Trophoblast cell (in vitro differentiated cells and primary cell): Measurements from ENCODE around the gene RBP4.
"Not testable (repeated sequence)": the region's sequence is repeated elsewhere in the genome, so short reads cannot be mapped to it uniquely, and the experiment has no call there.

Source experiments
- DNase-seq, 2 donors: peaks; one replicate each; pipeline ENCODE4 v3.0.0-alpha.2; 2016
- H2AFZ ChIP-seq: 2 replicates; pipeline ENCODE4 v1.6.1; 2013; ENCODE audit warnings: low read length, moderate library complexity, mild to moderate bottlenecking; ENCODE audit not compliant: insufficient read depth, poor library complexity
- H2AK5ac ChIP-seq: 2 replicates; pipeline ENCODE4 v1.6.1; 2013; ENCODE audit warnings: mild to moderate bottlenecking, low read length
- H2BK120ac ChIP-seq: 2 replicates; pipeline ENCODE4 v1.6.1; 2013; ENCODE audit warnings: low read length, mild to moderate bottlenecking, moderate library complexity; ENCODE audit not compliant: insufficient read depth, poor library complexity
- H2BK12ac ChIP-seq: 2 replicates; pipeline ENCODE4 v1.6.1; 2013; ENCODE audit warnings: mild to moderate bottlenecking, low read length, moderate library complexity
- H2BK5ac ChIP-seq: 2 replicates; pipeline ENCODE4 v1.6.1; 2013; ENCODE audit warnings: low read length, low read depth, moderate library complexity, mild to moderate bottlenecking; ENCODE audit not compliant: poor library complexity
- H3K14ac ChIP-seq: 2 replicates; pipeline ENCODE4 v1.6.1; 2013; ENCODE audit warnings: mild to moderate bottlenecking, low read length
- H3K18ac ChIP-seq: 2 replicates; pipeline ENCODE4 v1.6.1; 2013; ENCODE audit warnings: mild to moderate bottlenecking, low read length
- H3K23ac ChIP-seq: 2 replicates; pipeline ENCODE4 v1.6.1; 2013; ENCODE audit warnings: low read length
- H3K27ac ChIP-seq: 2 replicates; pipeline ENCODE4 v1.5.1; 2013; ENCODE audit warnings: low read depth, mild to moderate bottlenecking, inconsistent platforms, low read length, moderate library complexity
- H3K27me3 ChIP-seq: 2 replicates; pipeline ENCODE4 v1.6.1; 2013; ENCODE audit warnings: inconsistent platforms, mild to moderate bottlenecking, low read length, moderate library complexity; ENCODE audit not compliant: insufficient read depth
- H3K36me3 ChIP-seq, 2 experiments: 1 replicate in 1 of 2; 2 replicates in 1 of 2; pipeline ENCODE4 v1.6.1; 2013; ENCODE audit warnings: low read length in 2 of 2, mild to moderate bottlenecking in 2 of 2, moderate library complexity in 1 of 2; ENCODE audit not compliant: insufficient read depth in 2 of 2, control insufficient read depth in 1 of 2
- H3K4ac ChIP-seq: 2 replicates; pipeline ENCODE4 v1.6.1; 2013; ENCODE audit warnings: low read depth, mild to moderate bottlenecking, low read length, moderate library complexity
- H3K4me1 ChIP-seq, 2 experiments: 1 replicate in 1 of 2; 2 replicates in 1 of 2; pipeline ENCODE4 v1.6.1; 2013; ENCODE audit warnings: low read length in 2 of 2, mild to moderate bottlenecking in 2 of 2, moderate library complexity in 1 of 2; ENCODE audit not compliant: insufficient read depth in 2 of 2, control insufficient read depth in 1 of 2
- H3K4me2 ChIP-seq: 2 replicates; pipeline ENCODE4 v1.6.1; 2013; ENCODE audit warnings: inconsistent platforms, mild to moderate bottlenecking, low read length, moderate library complexity
- H3K4me3 ChIP-seq: 2 replicates; pipeline ENCODE4 v1.5.1; 2013; ENCODE audit warnings: mild to moderate bottlenecking, low read depth, low read length, inconsistent platforms
- H3K79me1 ChIP-seq: one replicate; pipeline ENCODE4 v1.6.1; 2013; ENCODE audit warnings: low read length
- H3K79me2 ChIP-seq: 2 replicates; pipeline ENCODE4 v1.6.1; 2013; ENCODE audit warnings: low read length, mild to moderate bottlenecking; ENCODE audit not compliant: control insufficient read depth, insufficient read depth, poor library complexity
- H3K9ac ChIP-seq: 2 replicates; pipeline ENCODE4 v1.6.1; 2013; ENCODE audit warnings: mild to moderate bottlenecking, low read length
- H3K9me3 ChIP-seq: 2 replicates; pipeline ENCODE4 v1.6.1; 2013; ENCODE audit warnings: low read depth, mild to moderate bottlenecking, control low read depth, inconsistent platforms, low read length; ENCODE audit not compliant: insufficient read depth
- H4K12ac ChIP-seq: 2 replicates; pipeline ENCODE4 v1.6.1; 2013; ENCODE audit warnings: low read depth, mild to moderate bottlenecking, low read length, moderate library complexity
- H4K8ac ChIP-seq: 2 replicates; pipeline ENCODE4 v1.6.1; 2013; ENCODE audit warnings: low read depth, mild to moderate bottlenecking, low read length, moderate library complexity
- H4K91ac ChIP-seq: one replicate; pipeline ENCODE4 v1.6.1; 2013; ENCODE audit warnings: low read depth, mild to moderate bottlenecking, low read length, moderate library complexity
- WGBS: extraction: QIAGEN DNeasy Blood & Tissue Kit; methylation state at CpG from one replicate; pipeline ENCODE4 v1.1.7; 2013; ENCODE audit warnings: missing lambda C conversion rate; ENCODE audit not compliant: insufficient read length, insufficient coverage; ENCODE audit errors: extremely low coverage; 5-methylcytosine and 5-hydroxymethylcytosine counted together

The RBP4 gene

DNA sequence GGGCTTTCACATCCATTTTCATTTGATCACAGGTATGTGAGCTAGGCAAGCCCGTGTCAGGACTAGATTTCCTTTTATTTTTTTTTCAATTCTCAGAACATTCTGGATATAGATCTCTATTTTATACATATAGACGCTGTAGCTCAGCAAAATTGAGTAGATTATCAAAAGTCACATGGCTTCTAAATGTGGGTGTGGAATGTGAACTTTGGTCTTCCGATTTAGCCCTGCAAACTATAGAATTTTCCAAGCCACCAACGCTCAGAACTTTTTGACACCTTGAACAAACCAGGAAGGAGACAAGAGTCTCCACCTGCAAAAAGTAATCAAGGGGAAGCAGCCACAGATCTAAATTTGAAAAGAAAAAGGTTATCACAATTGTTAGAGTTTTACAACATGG, 50.4 kb downstream of the RBP4 start:
- Histone ChIP-seq H3K9me3 (no peaks in the 10 kb centered on the region), H3K18ac (no peak overlapping the region), H2BK120ac (no peak overlapping the region), H2AFZ (no peak overlapping the region), H3K4ac (no peak overlapping the region), H3K36me3 (no peaks in the 10 kb centered on the region), H3K4me3 (no peak overlapping the region), H4K91ac (no peak overlapping the region), H3K4me1 (peaks cover 2 to 10% of the 10 kb centered on the region in 2 experiments), H3K27me3 (no peaks in the 10 kb centered on the region), H3K79me2 (no peaks in the 10 kb centered on the region), H3K4me2 (no peak overlapping the region), H4K12ac (no peak overlapping the region), H3K23ac (no peak overlapping the region), H3K27ac (no peak overlapping the region), H2BK5ac (no peak overlapping the region), H3K14ac (no peak overlapping the region), H2BK12ac (no peak overlapping the region), H3K79me1 (no peaks in the 10 kb centered on the region), H2AK5ac (no peak overlapping the region), H4K8ac (no peak overlapping the region), H3K9ac (no peak overlapping the region)
- WGBS: no CpG with 5 or more reads among the region's 4 CpGs
- no peak for DNase-seq

GRCh38 chr10:93548376-93549071, 52.5 kb downstream of the RBP4 start:
- Histone ChIP-seq H2AFZ (no peak overlapping the region), H3K79me2 (no peaks in the 10 kb centered on the region), H4K8ac (no peak overlapping the region), H2BK12ac (no peak overlapping the region), H2BK5ac (no peak overlapping the region), H3K23ac (no peak overlapping the region), H2AK5ac (no peak overlapping the region), H3K4me1 (peaks cover 0 to 2% of the 10 kb centered on the region in 2 experiments), H3K4me3 (no peak overlapping the region), H4K12ac (no peak overlapping the region), H3K79me1 (no peaks in the 10 kb centered on the region), H3K9ac (no peak overlapping the region), H3K18ac (no peak overlapping the region), H4K91ac (no peak overlapping the region), H2BK120ac (no peak overlapping the region), H3K27ac (no peak overlapping the region), H3K36me3 (no peaks in the 10 kb centered on the region), H3K27me3 (no peaks in the 10 kb centered on the region), H3K4ac (no peak overlapping the region), H3K14ac (no peak overlapping the region), H3K4me2 (no peak overlapping the region), H3K9me3 (no peaks in the 10 kb centered on the region)
- no CpG with 5 or more reads among the region's 5 CpGs for WGBS
- no peak for DNase-seq

GRCh38 chr10:93547522-93547921, 53.5 kb downstream of the RBP4 start:
- Histone ChIP-seq H2BK12ac (no peak overlapping the region), H3K27ac (no peak overlapping the region), H4K12ac (no peak overlapping the region), H4K8ac (no peak overlapping the region), H2BK120ac (no peak overlapping the region), H3K27me3 (no peaks in the 10 kb centered on the region), H3K18ac (no peak overlapping the region), H3K4me3 (no peak overlapping the region), H4K91ac (no peak overlapping the region), H3K4ac (no peak overlapping the region), H3K9ac (no peak overlapping the region), H3K79me2 (no peaks in the 10 kb centered on the region), H2BK5ac (no peak overlapping the region), H2AK5ac (no peak overlapping the region), H3K23ac (no peak overlapping the region), H3K4me1 (peaks cover 0 to 1% of the 10 kb centered on the region in 2 experiments), H3K14ac (no peak overlapping the region), H3K9me3 (no peaks in the 10 kb centered on the region), H2AFZ (no peak overlapping the region), H3K79me1 (no peaks in the 10 kb centered on the region), H3K36me3 (no peaks in the 10 kb centered on the region), H3K4me2 (no peak overlapping the region)
- no peak for DNase-seq

GRCh38 chr10:93546995-93547394, 54.0 kb downstream of the RBP4 start:
- H3K4me2 ChIP-seq, H3K4ac ChIP-seq, H4K12ac ChIP-seq, H3K27ac ChIP-seq, H3K79me2 ChIP-seq, H3K9ac ChIP-seq, H3K27me3 ChIP-seq, H3K4me3 ChIP-seq, H4K91ac ChIP-seq, H2AK5ac ChIP-seq, H3K18ac ChIP-seq, H3K23ac ChIP-seq, DNase-seq, H3K14ac ChIP-seq, H4K8ac ChIP-seq, H3K79me1 ChIP-seq, H2BK5ac ChIP-seq, H3K4me1 ChIP-seq, H3K9me3 ChIP-seq, H2AFZ ChIP-seq, H3K36me3 ChIP-seq, H2BK120ac ChIP-seq, H2BK12ac ChIP-seq: not testable (repeated sequence)
- WGBS: no CpG with 5 or more reads among the region's 8 CpGs
